G401.6 (cell line): ENCODE results near the gene FAM98B.
A peak's percentile ranks its signal among the peaks of the same experiment; 100 is the strongest.

ENCODE experiments used
- FAIRE-seq: peaks from 2 replicates; lab custom pipeline; 2012; peaks lifted over from hg19 to GRCh38; lab: Jason Lieb, UNC

Gene FAM98B

GRCh38 chr15:38461066-38461833 is 7.3 kb downstream of the FAM98B start:
- FAIRE-seq = no peak

DNA sequence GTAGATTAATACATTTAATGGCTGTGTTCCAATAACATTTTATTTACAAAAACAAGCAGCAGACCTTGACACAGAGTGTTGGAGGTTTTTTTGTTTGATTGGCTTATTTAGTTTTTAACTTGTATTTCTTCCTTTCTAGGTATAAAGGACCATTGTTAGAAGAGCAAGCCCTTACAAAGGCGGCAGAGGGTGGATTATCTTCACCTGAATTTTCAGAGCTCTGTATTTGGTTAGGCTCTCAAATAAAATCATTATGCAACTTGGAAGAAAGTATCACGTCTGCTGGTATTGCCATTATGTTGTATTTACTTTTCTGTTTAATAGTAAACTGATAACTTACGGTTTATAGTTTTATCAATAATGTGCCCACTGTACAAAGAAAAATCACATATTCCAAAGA is 10.0 kb downstream of the FAM98B start:
- no peak for FAIRE-seq

DNA sequence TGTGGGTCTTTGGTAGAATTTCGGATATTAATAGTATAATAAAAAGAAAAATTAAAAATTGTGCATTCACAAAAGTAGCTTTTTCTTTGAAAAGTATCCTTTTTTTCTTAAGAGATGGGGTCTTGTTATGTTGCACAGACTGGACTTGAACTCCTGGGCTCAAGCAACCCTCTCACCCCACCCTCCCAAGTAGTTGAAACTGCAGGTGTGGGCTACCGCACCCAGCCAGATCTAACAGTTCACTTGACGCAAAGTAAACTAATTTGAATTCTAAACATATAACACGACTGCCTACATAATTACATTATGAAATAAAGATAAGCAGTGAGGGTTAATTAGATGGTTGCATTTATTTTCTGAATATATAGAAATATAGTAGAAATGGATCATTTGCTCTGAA is 10.7 kb downstream of the FAM98B start:
- FAIRE-seq = no peak

DNA sequence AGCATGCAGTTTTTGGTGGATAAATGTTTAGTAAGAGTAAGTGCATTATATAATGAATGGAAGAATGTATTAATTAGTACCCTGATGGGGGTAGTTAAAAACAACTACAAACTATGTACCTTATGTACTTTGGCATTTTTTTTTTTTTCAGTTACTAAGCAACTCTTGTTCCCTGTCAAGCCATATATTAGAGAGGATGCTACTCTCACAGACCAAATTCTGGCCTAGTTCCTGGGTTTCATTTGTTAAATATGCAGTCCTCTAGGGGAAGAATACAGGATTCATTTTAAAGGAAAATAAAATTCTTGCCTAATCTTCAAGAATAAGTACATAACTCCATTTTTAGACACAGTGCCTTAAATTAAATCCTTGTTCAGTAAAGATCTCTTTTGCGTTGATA is 16.9 kb downstream of the FAM98B start:
- no peak for FAIRE-seq

- FAIRE-seq = no peak
Observed at GRCh38 chr15:38471974-38472373, 18.0 kb downstream of the FAM98B start.

DNA sequence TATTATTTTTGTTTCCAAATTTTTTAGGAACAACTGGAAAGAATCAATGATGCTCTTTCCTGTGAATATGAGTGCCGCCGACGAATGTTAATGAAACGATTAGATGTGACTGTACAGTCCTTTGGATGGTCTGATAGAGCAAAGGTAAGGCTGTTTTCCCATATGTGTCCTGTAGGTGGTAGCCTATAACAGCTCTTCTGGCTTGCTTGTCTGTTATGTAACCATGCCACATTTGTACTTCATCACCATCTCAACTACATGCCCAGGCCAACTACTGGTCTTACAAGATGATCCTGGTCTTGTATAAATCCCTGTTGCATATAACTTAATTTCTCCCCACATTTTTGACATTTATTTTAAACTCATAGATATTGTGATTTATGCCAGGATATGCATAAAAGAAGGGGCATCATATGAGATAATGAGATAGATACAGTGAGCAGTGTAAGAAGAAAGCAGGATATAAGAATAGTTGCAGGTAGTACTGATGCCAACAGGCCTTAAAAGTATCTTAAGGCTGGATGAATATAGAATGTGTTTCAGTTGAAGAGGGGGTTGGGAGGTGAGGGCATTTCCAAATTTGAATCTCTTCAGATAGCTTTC is 20.3 kb downstream of the FAM98B start:
- FAIRE-seq = peak; percentile 66

DNA sequence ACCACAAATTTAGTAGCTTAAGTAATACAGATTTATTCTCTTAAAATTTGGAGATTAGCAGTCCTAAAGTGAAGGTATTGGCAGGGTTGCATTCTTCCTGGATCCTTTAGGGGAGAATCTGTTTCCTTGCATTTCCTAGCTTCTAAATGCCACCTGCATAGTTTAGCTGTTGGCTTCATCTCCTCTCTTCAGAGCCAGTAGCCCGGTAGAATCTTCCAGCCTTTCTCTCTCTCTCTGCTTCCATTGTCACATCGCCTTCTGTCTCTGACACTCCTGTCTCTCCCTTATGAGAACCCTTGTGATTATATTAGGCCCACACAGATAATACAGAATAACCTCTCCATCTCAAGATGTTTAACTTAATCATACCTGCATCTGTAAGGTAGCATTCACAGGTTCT is 21.4 kb downstream of the FAM98B start:
- no peak for FAIRE-seq

GRCh38 chr15:38476120-38476519 is 22.2 kb downstream of the FAM98B start:
- FAIRE-seq = no peak

DNA sequence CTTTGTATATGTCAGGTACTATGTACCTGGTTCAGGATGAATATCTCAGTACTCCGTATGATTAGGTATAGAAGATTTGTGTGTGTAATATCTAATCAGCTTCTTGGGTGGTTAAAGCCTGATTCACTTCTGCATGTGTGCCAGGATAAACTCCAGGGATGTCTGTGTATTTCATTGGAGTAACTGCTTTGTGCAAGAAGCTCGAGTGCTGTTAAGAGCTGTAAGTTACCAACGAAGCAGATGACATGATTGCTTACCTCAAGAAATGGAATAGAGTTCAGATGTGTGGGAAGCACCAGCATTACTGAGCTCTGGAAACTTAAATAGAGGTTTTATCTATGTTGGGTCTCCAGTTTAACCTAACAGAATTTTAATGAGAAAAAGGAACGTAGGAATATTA is 23.7 kb downstream of the FAM98B start:
- no peak for FAIRE-seq

GRCh38 chr15:38479266-38479665 is 25.3 kb downstream of the FAM98B start:
- FAIRE-seq = no peak

DNA sequence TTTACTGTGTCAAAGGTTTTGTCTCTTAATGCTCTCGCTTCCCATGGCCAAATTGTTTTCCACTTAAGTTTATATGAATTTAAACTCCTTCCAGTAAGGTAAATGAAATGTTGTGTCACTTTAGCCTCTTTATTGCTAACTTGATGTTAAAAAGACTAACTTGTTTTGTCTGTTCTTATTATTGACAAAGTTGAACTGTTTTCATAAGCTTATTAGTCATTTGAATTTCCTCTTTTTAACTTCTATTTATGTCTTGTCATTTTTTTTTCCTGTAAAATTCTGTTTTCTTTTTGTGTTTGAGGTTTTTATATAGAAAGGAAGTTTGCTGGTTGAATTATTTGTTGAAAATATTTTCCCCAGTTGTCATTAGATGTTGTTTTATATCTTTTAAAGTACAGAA is 25.8 kb downstream of the FAM98B start:
- peak; percentile 72 for FAIRE-seq

DNA sequence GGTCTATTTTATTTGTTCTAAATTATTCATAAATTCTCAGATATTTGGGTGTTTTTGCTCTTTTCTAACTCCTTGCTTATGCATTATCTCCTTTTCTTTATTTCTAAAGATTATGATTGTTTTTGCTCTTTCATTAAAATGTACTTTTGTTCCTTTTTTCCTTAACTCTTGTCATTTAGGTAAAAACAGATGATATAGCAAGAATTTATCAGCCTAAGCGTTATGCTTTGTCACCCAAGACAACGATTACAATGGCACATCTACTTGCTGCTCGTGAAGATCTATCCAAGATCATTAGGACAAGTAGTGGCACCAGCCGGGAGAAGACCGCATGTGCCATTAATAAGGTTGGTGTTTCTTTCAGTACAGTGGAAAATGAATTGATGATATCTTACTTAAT is 27.2 kb downstream of the FAM98B start:
- no peak for FAIRE-seq

- no peak for FAIRE-seq
Observed at GRCh38 chr15:38481761-38482160, 27.8 kb downstream of the FAM98B start.

DNA sequence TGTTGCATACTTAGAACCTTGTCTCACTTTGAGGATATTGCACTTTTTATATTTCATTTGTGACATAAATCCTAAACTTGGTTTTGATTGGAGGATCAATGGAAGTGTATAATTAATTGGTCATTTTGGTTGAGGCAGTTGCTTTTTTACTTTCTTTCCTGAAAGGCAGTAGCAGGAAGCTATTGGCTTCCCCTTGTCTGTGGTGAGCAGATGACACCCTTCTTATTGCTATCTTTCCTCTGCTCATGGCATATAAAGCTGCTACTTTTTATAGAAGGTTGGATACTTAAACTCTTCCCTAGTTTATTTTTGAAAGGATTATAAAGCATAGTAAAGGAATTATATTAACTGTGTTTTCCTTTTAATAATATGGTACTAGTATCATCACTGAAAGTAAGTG is 28.6 kb downstream of the FAM98B start:
- FAIRE-seq = no peak

- FAIRE-seq = no peak
Observed at GRCh38 chr15:38486936-38487335, 33.0 kb downstream of the FAM98B start.

DNA sequence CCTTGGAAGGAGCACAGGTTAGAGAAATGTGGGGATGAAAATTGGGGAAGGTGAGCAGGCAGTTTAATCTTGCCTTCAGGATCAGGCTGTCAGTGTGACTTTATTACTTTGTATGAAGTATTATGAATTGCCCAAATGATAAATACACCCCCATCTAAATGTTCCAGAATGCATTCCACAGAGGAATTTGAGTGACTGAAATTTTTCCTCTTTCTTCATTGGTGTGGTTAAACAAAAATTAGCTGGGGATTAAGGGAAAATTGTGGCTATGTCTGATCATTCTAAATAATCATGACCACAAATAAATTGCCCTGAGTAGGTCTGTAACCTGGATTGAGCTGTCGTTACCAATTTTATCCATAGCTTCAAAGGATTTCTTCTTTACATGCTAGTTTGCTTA is 33.5 kb downstream of the FAM98B start:
- FAIRE-seq = no peak

DNA sequence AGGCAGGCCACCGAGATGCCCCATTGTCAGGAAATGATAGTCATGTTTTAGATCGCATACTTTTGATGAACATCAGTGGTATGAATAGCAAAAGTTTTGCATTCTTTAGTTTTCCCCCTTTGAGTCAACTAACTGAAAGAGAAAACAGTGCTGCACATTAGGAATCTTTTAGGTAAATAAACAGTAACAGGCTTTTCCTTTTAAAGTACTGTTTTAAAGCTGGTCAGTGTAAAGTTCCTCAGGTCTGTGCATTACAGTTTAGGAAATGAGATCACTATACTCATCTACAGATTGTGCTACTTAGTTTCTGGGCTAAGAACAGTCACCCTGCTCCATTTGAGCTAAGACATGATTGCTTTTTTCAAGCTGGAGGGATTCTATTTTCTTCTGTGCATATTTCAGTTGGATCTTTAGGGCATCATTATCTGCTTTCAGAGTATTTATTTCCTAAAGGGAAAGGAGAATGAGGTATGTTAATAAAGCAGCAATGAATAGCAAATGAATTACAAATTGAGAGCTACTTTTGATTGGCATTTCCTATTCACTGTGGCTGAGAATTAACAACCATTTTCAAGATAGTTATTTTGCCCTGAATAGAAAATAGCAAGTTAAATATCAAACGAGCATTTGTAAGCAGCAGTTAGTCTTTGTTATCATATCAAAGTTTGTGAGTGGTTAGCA is 36.5 kb downstream of the FAM98B start:
- no peak for FAIRE-seq

DNA sequence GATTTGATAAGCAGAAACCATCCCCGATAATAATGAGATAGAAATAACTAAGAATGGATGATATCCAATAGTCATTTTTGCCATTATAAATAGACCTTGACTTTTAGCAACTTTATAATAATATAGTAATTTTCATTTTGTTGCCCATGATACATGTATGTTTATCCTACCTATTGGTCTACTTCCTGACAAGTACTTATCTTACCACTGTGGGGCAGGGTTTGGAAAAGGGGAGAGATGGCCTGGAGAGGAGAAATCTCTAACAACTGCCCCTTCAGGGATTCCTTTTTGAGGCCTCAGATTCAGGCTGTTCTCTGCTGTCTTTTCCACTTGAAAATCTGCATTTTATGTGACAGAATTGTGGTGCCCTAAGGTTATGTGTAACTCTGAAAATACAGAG is 42.2 kb downstream of the FAM98B start:
- no peak for FAIRE-seq

DNA sequence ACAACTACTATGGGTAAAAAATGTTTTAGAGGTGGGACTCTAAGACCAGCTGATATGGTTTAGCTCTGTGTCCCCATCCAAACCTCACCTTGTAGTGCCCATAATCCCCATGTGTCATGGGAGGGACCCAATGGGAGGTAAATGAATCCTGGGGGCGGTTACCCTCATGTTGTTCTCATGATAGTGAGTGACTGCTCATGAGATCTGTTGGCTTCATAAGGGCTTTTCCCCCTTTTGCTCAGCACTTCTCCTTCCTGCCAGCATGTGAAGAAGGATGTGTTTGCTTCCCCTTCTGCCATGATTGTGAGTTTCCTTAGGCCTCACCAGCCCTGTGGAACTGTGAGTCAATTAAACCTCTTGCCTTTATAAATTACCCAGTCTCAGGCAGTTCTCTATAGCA is 45.7 kb downstream of the FAM98B start:
- no peak for FAIRE-seq

GRCh38 chr15:38503496-38503895 is 49.6 kb downstream of the FAM98B start:
- no peak for FAIRE-seq

DNA sequence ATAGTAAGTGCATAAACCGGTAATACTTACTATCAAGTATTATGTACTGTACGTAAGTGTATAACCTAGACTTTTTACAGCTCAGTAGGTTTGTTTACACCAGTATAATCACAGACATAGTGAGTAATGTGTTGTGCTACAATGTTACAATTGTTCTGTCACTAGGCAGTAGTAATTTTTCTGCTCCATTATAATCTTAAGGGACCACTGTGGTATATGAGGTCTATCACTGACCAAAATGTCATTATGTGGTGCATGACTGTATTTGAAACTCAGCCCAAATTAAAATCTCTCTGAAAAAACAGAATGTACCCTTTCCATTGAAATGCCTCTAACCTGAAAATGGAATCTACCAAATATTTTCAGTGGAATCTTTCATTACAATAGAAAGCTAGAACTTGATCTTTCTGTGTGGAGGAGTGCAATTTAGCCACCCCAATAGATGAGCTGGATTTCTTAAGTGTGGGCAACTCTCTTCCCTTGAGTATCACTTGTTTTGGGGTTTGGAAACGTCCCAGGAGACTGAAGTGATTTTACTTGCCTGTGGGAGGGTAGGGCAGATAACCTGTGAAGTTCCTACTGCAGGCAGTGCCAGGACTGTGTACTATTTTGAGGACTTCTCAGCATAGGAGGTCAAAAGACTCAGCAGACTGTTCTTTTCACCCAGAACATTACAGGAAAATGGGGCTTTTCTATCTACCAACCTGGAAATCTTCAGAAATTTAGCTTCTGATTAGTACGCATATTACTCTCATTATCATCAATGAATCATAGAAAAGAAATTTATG is 50.9 kb downstream of the FAM98B start:
- FAIRE-seq = no peak

DNA sequence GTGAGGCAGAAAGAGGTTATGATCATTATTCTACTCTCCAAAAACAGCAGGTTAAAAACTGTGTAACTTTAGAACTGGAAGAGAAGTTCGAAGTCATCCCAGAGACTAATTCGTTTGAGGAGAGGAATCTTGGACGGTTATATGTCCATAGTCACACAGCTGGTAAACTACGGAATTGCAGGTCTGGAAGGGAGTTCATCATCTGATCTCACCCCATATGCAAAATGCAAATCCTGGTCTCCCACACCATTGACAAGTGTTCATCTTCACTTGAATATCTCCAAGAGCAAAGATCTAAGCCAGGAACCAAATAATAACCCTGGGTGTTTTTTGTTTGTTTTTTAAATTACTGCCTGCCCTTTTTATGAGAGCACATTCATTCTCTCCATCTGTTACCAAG is 53.1 kb downstream of the FAM98B start:
- no peak for FAIRE-seq

DNA sequence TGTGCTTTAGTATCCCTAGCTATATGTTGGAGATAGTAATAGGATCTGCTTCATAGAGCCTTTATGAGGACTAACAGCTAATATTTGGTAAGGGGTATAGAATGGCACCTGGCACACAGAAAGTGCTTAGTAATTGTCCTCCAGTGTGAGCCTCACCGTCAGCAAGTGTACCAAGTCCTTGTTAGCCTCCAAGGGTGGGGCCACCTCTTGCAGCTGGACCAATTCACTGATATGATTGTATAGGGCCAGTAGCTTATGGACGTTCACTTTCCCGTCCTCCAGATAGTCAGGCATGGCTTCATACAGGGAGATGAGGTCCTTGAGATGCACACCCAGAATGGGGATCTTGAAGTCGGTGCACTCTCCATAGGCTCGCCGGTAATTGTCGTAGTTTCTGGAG is 53.6 kb downstream of the FAM98B start:
- FAIRE-seq = no peak
